Activated CD4-positive, alpha-beta T cell treated with anti-CD3 and anti-CD28 coated beads, Interleukin-10, Interleukin-2, amounts not matched to agents 100 ng/mL and 50 ng/mL, durations not matched to agents 16 hours and 8 hours (primary cell): ENCODE data around the gene UQCR11.

ENCODE experiments used
- DNase-seq: peaks from one replicate; pipeline ENCODE4 v3.0.0-alpha.2; 2020

The UQCR11 gene

GRCh38 chr19:1563251-1563650 lies 42.0 kb downstream of the UQCR11 start:
- DNase-seq: no peak

GRCh38 chr19:1561236-1561842 lies 43.9 kb downstream of the UQCR11 start:
- DNase-seq: no peak

GRCh38 chr19:1560286-1560882 lies 44.9 kb downstream of the UQCR11 start:
- DNase-seq: no peak

- DNase-seq: no peak
These were observed 46.7 kb downstream of the UQCR11 start for GRCh38 chr19:1558552-1558951.

DNA sequence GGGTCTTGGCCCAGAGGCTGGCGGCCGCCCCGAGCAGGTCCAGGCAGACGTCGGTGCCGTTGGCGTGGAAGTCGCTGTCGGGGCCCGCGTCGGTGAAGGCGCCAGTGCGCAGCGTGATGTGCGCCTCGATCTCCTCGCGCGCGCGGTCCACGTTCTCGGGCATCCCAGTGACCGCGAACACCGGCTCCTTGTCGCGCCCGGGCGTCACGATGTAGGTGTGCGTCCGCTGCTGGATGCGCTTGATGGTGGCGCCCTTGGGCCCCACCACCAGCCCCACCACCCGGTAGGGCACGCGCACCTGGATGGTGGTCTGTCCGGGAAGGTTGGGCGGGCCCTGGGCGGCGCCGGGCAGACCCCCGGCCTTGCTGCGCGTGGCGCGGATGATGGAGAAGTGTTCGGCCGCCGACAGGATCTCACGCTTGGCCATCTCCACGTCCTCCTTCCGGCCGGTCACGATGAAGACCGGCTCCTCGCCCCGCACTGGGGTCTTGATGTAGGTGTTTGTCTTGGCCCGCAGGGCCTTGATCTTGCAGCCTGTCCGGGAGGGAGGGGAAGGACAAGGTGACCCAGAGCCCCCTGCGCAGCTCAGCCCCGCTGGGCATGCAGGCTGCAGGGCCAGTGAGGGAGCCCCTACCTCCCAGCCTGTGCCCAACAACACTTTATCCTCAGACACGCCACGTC lies 48.7 kb downstream of the UQCR11 start:
- DNase-seq: no peak

DNA sequence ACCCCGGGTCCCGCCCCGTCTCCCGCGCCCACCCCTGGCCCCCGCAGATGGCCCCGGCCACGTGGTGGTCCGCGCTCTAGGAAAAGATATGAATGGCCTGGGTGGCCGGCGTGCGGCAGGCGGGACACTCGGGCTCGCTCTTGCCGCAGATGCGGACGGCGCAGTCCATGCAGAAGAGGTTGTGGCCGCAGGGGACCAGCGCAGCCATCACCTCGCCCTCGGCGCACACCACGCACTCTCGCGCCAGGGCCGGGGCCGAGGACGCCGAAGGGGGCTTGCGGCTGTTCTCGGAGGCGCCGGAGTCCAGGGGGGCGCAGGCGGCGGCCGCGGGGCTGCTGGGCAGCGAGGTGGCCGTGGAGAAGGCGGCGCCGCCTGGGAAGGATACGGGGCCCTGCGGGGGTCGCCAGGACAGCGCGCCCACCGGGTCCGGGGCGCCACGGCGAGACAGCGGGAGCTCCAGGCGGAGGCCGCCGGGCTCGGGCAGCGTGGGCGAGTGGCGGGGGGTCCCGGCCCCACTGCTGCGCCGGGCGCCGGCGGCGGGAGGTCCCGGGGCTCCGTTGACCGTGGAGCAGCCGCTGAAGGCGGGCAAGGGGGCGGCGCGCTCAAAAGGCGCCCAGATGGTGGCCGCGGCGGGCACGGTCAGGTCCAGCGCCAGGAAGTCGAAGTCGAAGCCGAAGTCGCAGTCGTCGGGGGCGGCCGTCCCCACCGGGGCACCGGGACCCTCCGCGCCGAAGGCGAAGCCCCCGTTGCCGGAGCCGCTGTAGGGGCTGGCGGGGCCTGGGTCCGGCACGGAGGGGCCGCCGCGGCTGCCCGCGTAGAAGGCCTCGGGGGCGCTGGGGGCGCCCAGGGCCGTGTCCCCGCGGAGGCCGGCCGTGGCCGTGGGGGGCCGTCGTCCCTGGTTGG lies 49.5 kb downstream of the UQCR11 start:
- no peak for DNase-seq

GRCh38 chr19:1554968-1555367 lies 50.3 kb downstream of the UQCR11 start:
- DNase-seq: no peak

- DNase-seq: no peak
These were observed 51.8 kb downstream of the UQCR11 start for GRCh38 chr19:1553415-1553814.

- DNase-seq: no peak
These were observed 53.9 kb downstream of the UQCR11 start for GRCh38 chr19:1551068-1552040.

DNA sequence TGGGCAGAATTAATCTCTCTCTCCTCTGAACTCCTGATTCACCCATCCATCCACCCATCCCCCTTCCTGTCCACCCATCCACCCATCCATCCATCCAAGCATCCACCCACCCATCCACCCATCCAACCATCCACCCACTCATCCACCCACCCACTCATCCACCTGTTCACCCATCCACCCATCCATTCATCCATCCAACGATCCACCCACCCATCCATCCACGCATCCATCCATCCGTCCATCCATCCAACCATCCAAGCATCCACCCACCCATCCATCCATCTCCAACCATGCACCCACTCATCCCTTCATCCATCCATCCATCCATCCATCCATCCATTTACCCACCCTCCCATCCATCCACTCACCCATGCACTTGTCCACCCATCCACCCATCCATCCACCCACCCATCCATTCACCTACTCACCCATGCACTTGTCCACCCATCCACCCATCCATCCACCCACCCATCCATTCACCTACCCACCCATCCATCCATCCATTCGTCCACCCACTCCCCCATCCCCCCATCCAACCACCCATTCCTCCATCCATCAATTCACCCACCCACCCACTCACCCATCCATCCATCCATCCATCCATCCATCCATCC lies 55.8 kb downstream of the UQCR11 start:
- no peak for DNase-seq
